Lung (tissue), 16 donors: ENCODE measurements around the gene PRRG4. TPM values are rescaled to one million over a fixed set of nuclear protein-coding genes. Genes with fewer than 3 reads are reported as not detected.
"Not testable (repeated sequence)": the region's sequence is repeated elsewhere in the genome, so short reads cannot be mapped to it uniquely, and the experiment has no call there.

Experiments
- ATAC-seq: fragments of 200-7000 bp; cut with Tn5 transposase; one replicate; pipeline ENCODE4 v1.9.1; 2020; ENCODE audit warnings: moderate number of reproducible peaks; ENCODE audit not compliant: insufficient read depth, low FRiP score
- DNase-seq, 3 donors: peaks; one replicate each; pipeline ENCODE4 v3.0.0-alpha.2; 2013 to 2017
- H3K27ac ChIP-seq, 2 donors: one replicate each; pipeline ENCODE4 v1.5.1; 2013; ENCODE audit warnings: mild to moderate bottlenecking in 2 of 2, moderate library complexity in 2 of 2, control low read depth in 1 of 2, inconsistent platforms in 1 of 2, low read depth in 1 of 2, low read length in 1 of 2
- H3K27me3 ChIP-seq, 3 donors: one replicate each; pipeline ENCODE4 v1.5.1; 2013; ENCODE audit warnings: low read length in 2 of 3; ENCODE audit not compliant: control insufficient read depth in 3 of 3, insufficient read depth in 3 of 3
- H3K36me3 ChIP-seq, 4 donors: one replicate each; pipeline ENCODE4 v1.5.1; 2013; ENCODE audit warnings: low read length in 4 of 4, mild to moderate bottlenecking in 1 of 4, moderate library complexity in 1 of 4; ENCODE audit not compliant: control insufficient read depth in 4 of 4, insufficient read depth in 4 of 4
- H3K4me1 ChIP-seq, 5 donors: one replicate each; pipeline ENCODE4 v1.5.1; 2013; ENCODE audit warnings: low read length in 5 of 5, mild to moderate bottlenecking in 2 of 5, moderate library complexity in 1 of 5; ENCODE audit not compliant: control insufficient read depth in 5 of 5, insufficient read depth in 5 of 5
- H3K4me3 ChIP-seq: one replicate; pipeline ENCODE4 v1.5.1; 2013; ENCODE audit warnings: mild to moderate bottlenecking, control low read depth, moderate library complexity
- H3K9ac ChIP-seq, 2 donors: one replicate each; pipeline ENCODE4 v1.5.1; 2013; ENCODE audit warnings: low read length in 2 of 2, control low read depth in 1 of 2; ENCODE audit not compliant: insufficient read depth in 1 of 2
- H3K9me3 ChIP-seq, 4 donors: one replicate each; pipeline ENCODE4 v1.5.1; 2013; ENCODE audit warnings: low read length in 3 of 4, mild to moderate bottlenecking in 1 of 4, moderate library complexity in 1 of 4; ENCODE audit not compliant: control insufficient read depth in 4 of 4, insufficient read depth in 3 of 4
- CTCF ChIP-seq: IDR thresholded peaks from 2 replicates; pipeline ENCODE4 v1.5.1; 2012; ENCODE audit warnings: mild to moderate bottlenecking; ENCODE audit errors: control extremely low read depth, extremely low read depth
- WGBS, 2 donors: extraction: QIAGEN DNeasy Blood & Tissue Kit; methylation state at CpG; one replicate each; pipeline ENCODE4 v1.1.7; 2013; 5-methylcytosine and 5-hydroxymethylcytosine counted together
- long read RNA-seq, 5 donors: transcript quantifications; one replicate each; lab custom pipeline, GENCODE V29; 2026
- polyA plus RNA-seq, 2 donors: library from polyadenylated mRNA; stranded (reverse); fragments of 200-250 nt; gene quantifications; one replicate each; pipeline ENCODE4 v1.2.1, GENCODE V29; 2013
- total RNA-seq, 2 donors: library from RNA; depleted of rRNA in 1 of 2; stranded (reverse); fragments of >200 nt in 1 of 2; gene quantifications; one replicate each; pipeline ENCODE4 v1.2.1, GENCODE V29; 2014 to 2021
- donor health status: control.
- donor health status: control.
- donor health status: Bipolar disorder and iron deficiency.
- donor health status: healthy.
- donor health status: DM: yes; HTN: yes; CAD: no.

PRRG4 gene
- total RNA-seq, result 1 to 10 TPM; 6.3 to 9.7 TPM
- 1 to 10 TPM; 4.7 to 5.8 TPM for polyA plus RNA-seq
- long read RNA-seq, donor 1, result 0 reads
- long read RNA-seq, donor 2, result 0 reads
- long read RNA-seq, donor 3, full-length matches to known transcripts, result 1 of 1 reads
- long read RNA-seq, donor 3, partial matches to known transcripts, result 0 of 1 reads
- long read RNA-seq, donor 3, other reads (novel, unspliced or antisense), result 0 of 1 reads
- long read RNA-seq, donor 4, result 0 reads
- long read RNA-seq, donor 5, result 0 reads

GRCh38 chr11:32829680-32830412 lies at the start of gene PRRG4:
PRRG4 (plus strand) TSS chr11:32829927; CDS start chr11:32830530, 603 bp downstream.
- Histone ChIP-seq H3K4me1 (peaks cover 0 to 13% (median 0%) of the 10 kb centered on the region in 5 donors), H3K9ac (peak within 1 kb of the TSS; percentile 71 to 82), H3K4me3 (peak within 1 kb of the TSS; percentile 53), H3K27me3 (peaks cover 0 to 15% (median 10%) of the 10 kb centered on the region in 3 donors), H3K9me3 (no peaks in the 10 kb centered on the region), H3K27ac (peak within 1 kb of the TSS in 1 of 2 donors; percentile 84), H3K36me3 (no peaks in the 10 kb centered on the region)
- TF ChIP-seq CTCF, result no peak
- DNase-seq (peak; percentile 60 to 72 (median 65)), ATAC-seq (peak; percentile 95)
- 1 to 2% methylated on average over 56 to 85 of the region's 85 CpGs for WGBS, 2 donors

DNA sequence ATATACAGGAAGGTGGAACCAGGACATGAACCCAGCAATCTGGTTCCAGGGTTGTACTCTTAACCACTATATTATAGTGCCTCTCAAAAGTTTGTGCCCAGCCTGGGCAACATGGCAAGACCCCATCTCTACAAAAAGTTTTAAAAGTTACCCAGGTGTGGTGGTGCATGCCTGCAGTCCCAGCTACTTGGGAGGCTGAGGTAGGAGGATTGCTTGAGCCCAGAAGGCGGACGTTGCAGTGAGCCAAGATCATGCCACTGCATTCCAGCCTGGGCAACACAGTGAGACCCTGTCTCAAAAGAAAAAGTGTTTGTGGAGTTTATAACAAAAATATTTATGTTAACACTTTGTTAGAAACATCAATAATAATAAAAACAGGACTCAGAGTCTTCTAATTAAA lies 48.9 kb upstream of the PRRG4 start:
- H3K27me3 ChIP-seq, H3K4me1 ChIP-seq, H3K9me3 ChIP-seq, H3K36me3 ChIP-seq, H3K4me3 ChIP-seq, ATAC-seq, H3K9ac ChIP-seq, DNase-seq, H3K27ac ChIP-seq: not testable (repeated sequence)
- 90 to 94% methylated on average over 2 of the region's 2 CpGs for WGBS, 2 donors

- no peak for DNase-seq
- H3K9ac ChIP-seq, result no peak overlapping the region
- H3K9me3 ChIP-seq, result no peaks in the 10 kb centered on the region
- WGBS, 2 donors, result 77 to 79% methylated on average over 5 of the region's 5 CpGs
- peaks cover 0 to 4% (median 0%) of the 10 kb centered on the region in 3 donors for H3K27me3 ChIP-seq
- no peak for ATAC-seq
- no peak for TF ChIP-seq CTCF
- H3K27ac ChIP-seq, result no peak overlapping the region
- H3K4me3 ChIP-seq, result no peak overlapping the region
- H3K36me3 ChIP-seq, result no peaks in the 10 kb centered on the region
- no peaks in the 10 kb centered on the region for H3K4me1 ChIP-seq
These were observed 48.0 kb upstream of the PRRG4 start for GRCh38 chr11:32781721-32782120.

DNA sequence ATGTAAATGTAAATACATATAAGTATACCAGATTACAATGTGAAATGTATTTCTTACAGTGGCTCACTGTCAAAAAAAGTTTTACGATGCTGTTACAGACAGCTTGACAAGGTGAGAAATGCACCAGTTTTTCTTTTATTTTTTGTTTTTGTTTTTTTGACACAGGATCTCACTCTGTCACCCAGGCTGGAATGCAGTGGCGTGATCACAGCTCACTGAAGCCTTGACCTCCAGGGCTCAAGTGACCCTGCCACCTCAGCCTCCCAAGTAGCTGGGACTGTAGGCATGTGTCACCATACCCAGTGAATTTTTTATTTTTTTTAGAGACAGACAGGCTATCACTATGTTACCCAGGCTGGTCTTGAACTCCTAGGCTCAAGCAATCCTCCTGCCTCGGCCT lies 44.5 kb upstream of the PRRG4 start:
- DNase-seq (no peak), ATAC-seq (no peak)
- no peak overlapping the region for H3K9ac ChIP-seq
- 87 to 94% methylated on average over 3 of the region's 3 CpGs for WGBS, 2 donors
- no peak for TF ChIP-seq CTCF
- no peak overlapping the region for H3K27ac ChIP-seq
- H3K36me3 ChIP-seq, result no peaks in the 10 kb centered on the region
- peaks cover 0 to 2% (median 0%) of the 10 kb centered on the region in 3 donors for H3K27me3 ChIP-seq
- no peaks in the 10 kb centered on the region for H3K4me1 ChIP-seq
- H3K4me3 ChIP-seq, result no peak overlapping the region
- no peaks in the 10 kb centered on the region for H3K9me3 ChIP-seq
